PC-3 (cell line): ENCODE results near the gene RSPH6A. TPM values are rescaled to one million over a fixed set of nuclear protein-coding genes. Genes with fewer than 3 reads are reported as not detected.
A peak's percentile ranks its signal among the peaks of the same experiment; 100 is the strongest.

Experiments
- ATAC-seq: fragments of 200-7000 bp; cut with Tn5 transposase; 2 replicates; pipeline ENCODE4 v1.9.1; 2020; ENCODE audit warnings: mild to moderate bottlenecking, moderate library complexity
- BruUV-seq: library from RNA; stranded (reverse); fragments of 400-500 nt; replicated peaks from 2 replicates; lab custom pipeline; 2021; lab: Mats Ljungman, UMichigan
- CTCF ChIA-PET: fragments of 300-600 bp; sonication (Branson Sonifier 250); formaldehyde crosslinking; loops from one replicate; lab custom pipeline; 2022; ENCODE audit warnings: antibody characterized with exemption; lab: Charles Lee
- POLR2A ChIA-PET: fragments of 300-600 bp; sonication (Branson Sonifier 250); formaldehyde crosslinking; loops from one replicate; lab custom pipeline; 2022; ENCODE audit warnings: antibody characterized with exemption; ENCODE audit not compliant: unreplicated experiment; lab: Charles Lee
- DNase-seq: peaks from one replicate; pipeline ENCODE4 v3.0.0-alpha.2; 2015
- H2AFZ ChIP-seq: fragments of 300-600 bp; sonication (generic); 2 replicates; pipeline ENCODE4 v1.6.0; 2016; ENCODE audit warnings: antibody characterized with exemption, low read length
- H3F3A ChIP-seq: fragments of 300-600 bp; sonication (generic); one replicate; pipeline ENCODE4 v1.6.0; 2017; ENCODE audit warnings: antibody characterized with exemption, low read length, control low read depth, mild to moderate bottlenecking; ENCODE audit not compliant: unreplicated experiment
- H3K27ac ChIP-seq: fragments of 300-600 bp; sonication (generic); 2 replicates; pipeline ENCODE4 v1.5.1; 2016; ENCODE audit warnings: mild to moderate bottlenecking, low read length
- H3K27me3 ChIP-seq: fragments of 300-600 bp; sonication (generic); 2 replicates; pipeline ENCODE4 v1.6.1; 2016; ENCODE audit warnings: low read length, mixed read lengths
- H3K36me3 ChIP-seq: fragments of 300-600 bp; sonication (generic); 2 replicates; pipeline ENCODE4 v1.6.1; 2016; ENCODE audit warnings: low read depth, mixed run types, low read length, mixed read lengths
- H3K4me1 ChIP-seq: fragments of 300-600 bp; sonication (generic); 2 replicates; pipeline ENCODE4 v1.5.1; 2016; ENCODE audit warnings: low read length; ENCODE audit not compliant: insufficient read depth
- H3K4me2 ChIP-seq: fragments of 300-600 bp; sonication (generic); 2 replicates; pipeline ENCODE4 v1.6.0; 2016; ENCODE audit warnings: low read length
- H3K4me3 ChIP-seq: fragments of 300-600 bp; sonication (generic); 2 replicates; pipeline ENCODE4 v1.5.1; 2016; ENCODE audit warnings: mild to moderate bottlenecking, low read length, mixed read lengths
- H3K79me2 ChIP-seq: fragments of 300-600 bp; sonication (generic); 2 replicates; pipeline ENCODE4 v1.6.1; 2017; ENCODE audit warnings: low read length, mixed read lengths
- H3K9ac ChIP-seq: fragments of 300-600 bp; sonication (generic); 2 replicates; pipeline ENCODE4 v1.6.0; 2016; ENCODE audit warnings: mild to moderate bottlenecking, low read length
- H3K9me2 ChIP-seq: fragments of 300-600 bp; sonication (generic); replicated peaks from 2 replicates; pipeline ENCODE4 v1.6.1; 2016; ENCODE audit warnings: mixed run types, low read length, mixed read lengths
- H3K9me3 ChIP-seq: fragments of 300-600 bp; sonication (generic); 2 replicates; pipeline ENCODE4 v1.6.1; 2016; ENCODE audit warnings: low read length, mixed read lengths
- H4K20me1 ChIP-seq: fragments of 300-600 bp; sonication (generic); 2 replicates; pipeline ENCODE4 v1.6.1; 2016; ENCODE audit warnings: low read length, mixed read lengths
- CTCF ChIP-seq: fragments of 300-600 bp; sonication (generic); conservative IDR thresholded peaks from 2 replicates; pipeline ENCODE4 v1.5.1; 2017; ENCODE audit warnings: antibody characterized with exemption, low read depth, mild to moderate bottlenecking, low read length
- EZH2 ChIP-seq: fragments of 300-600 bp; sonication (generic); IDR thresholded peaks from one replicate; pipeline ENCODE4 v1.6.1; 2017; ENCODE audit warnings: antibody characterized with exemption, mild to moderate bottlenecking, low read length; ENCODE audit not compliant: unreplicated experiment
- EZH2phosphoT487 ChIP-seq: fragments of 300-600 bp; sonication (generic); IDR thresholded peaks from 2 replicates; pipeline ENCODE4 v1.6.1; 2018; ENCODE audit warnings: mild to moderate bottlenecking, antibody characterized with exemption, low read length, borderline replicate concordance
- intact Hi-C: fragments of 100-400 bp; cut with micrococcal nuclease; formaldehyde crosslinking; loops from 2 replicates; pipeline ENCODE4 v1.9.0; 2023
- total RNA-seq: library from RNA; depleted of rRNA; stranded (reverse); fragments of >200 nt; gene quantifications from 2 replicates; pipeline ENCODE4 v1.2.3, GENCODE V29; 2014

Gene RSPH6A
- total RNA-seq, 1 experiment from 2014 or later: not detected

- H3K27me3 ChIP-seq: no peaks in the 10 kb centered on the region
- no peaks in the 10 kb centered on the region for H3K9me2 ChIP-seq
- no peaks in the 10 kb centered on the region for H3K9me3 ChIP-seq
- no peaks in the 10 kb centered on the region for H4K20me1 ChIP-seq
- DNase-seq (no peak), ATAC-seq (no peak)
- intact Hi-C loops: no loop called here
- peak overlapping the region; percentile 95 for H3K4me2 ChIP-seq
- CTCF ChIA-PET: interaction anchor here (0.9 to 1.7 kb wide), 3 partner anchors 13 to 48 kb away, joined by 4 to 11 read pairs (median 5); no protein-coding TSS in a partner anchor
- H3K4me3 ChIP-seq: peak overlapping the region; percentile 97
- H3K27ac ChIP-seq: peak overlapping the region; percentile 69
- peaks cover 29% of the 10 kb centered on the region; the same call in 1 of the 2 replicates for H3K4me1 ChIP-seq
- no peaks in the 10 kb centered on the region for H3K79me2 ChIP-seq
- TF ChIP-seq EZH2: no peak
- TF ChIP-seq CTCF: no peak
- TF ChIP-seq EZH2phosphoT487: no peak
- BruUV-seq: no TSS peak
- POLR2A ChIA-PET: interaction anchor here (0.8 to 2.1 kb wide), 2 partner anchors 14 to 51 kb away, joined by 21 to 39 read pairs; partner anchors contain the start of gene DMPK
- H3F3A ChIP-seq: no peaks in the 10 kb centered on the region
- H3K9ac ChIP-seq: peak overlapping the region; percentile 74
- H2AFZ ChIP-seq: peak overlapping the region; percentile 97
- no peaks in the 10 kb centered on the region for H3K36me3 ChIP-seq
Observed at GRCh38 chr19:45768655-45768983, 46.5 kb downstream of the RSPH6A start.

GRCh38 chr19:45767881-45768654 lies 47.0 kb downstream of the RSPH6A start:
- Histone ChIP-seq H3K9me3 (no peaks in the 10 kb centered on the region), H2AFZ (peak overlapping the region; percentile 72; the same call in 1 of the 2 replicates), H3K4me1 (peaks cover 29% of the 10 kb centered on the region; the same call in 1 of the 2 replicates), H3K27ac (0 out of 2 replicates have a peak overlapping the region, but pooled peaks have one; percentile 69), H3K9me2 (no peaks in the 10 kb centered on the region), H3K9ac (peak overlapping the region; percentile 74), H3K36me3 (no peaks in the 10 kb centered on the region), H3K79me2 (no peaks in the 10 kb centered on the region), H3F3A (no peaks in the 10 kb centered on the region), H4K20me1 (no peaks in the 10 kb centered on the region), H3K4me3 (peak overlapping the region; percentile 97), H3K4me2 (peak overlapping the region; percentile 95), H3K27me3 (no peaks in the 10 kb centered on the region)
- ATAC-seq: no peak; the same call in 1 of the 2 replicates
- peak; percentile 37 for DNase-seq
- POLR2A ChIA-PET: interaction anchor here (0.6 to 0.8 kb wide), 2 partner anchors 51 to 54 kb away, joined by 5 to 7 read pairs; no protein-coding TSS in a partner anchor
- intact Hi-C loops: no loop called here
- BruUV-seq: no TSS peak
- TF ChIP-seq CTCF: no peak
- TF ChIP-seq EZH2phosphoT487: no peak
- TF ChIP-seq EZH2: no peak
- CTCF ChIA-PET: interaction anchor here (1.3 kb wide), 1 partner anchor 11 kb away, joined by 4 read pairs; no protein-coding TSS in a partner anchor
